ENCODE data around the gene LGMN. TPM values are rescaled to one million over a fixed set of nuclear protein-coding genes. Genes with fewer than 3 reads are reported as not detected.

LGMN gene
- total and polyA plus RNA-seq, 8 donors = 75.4 to 251 (median 97.1) TPM

DNA sequence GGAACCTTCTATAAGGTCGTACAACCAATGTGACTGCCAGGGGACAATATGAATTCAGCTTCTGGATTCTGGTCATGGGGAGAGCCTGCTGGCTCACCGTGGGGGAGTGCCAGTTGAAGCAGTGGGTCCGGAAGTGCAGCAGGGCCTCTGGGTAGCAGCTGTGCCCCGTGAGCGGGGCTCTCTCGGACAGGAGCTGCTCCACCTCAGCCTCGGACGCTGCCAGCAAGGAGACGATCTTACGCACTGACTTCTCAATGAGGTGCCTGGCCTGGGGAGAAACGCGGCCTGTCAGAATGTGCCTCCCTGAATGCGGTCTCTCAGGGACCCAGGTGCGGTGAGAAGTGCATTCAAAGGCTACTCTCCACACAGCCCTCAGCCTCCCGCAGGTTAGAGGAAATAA is 42.0 kb downstream of the LGMN start:
- no peak for ATAC-seq
- Histone ChIP-seq H3K4me3 (no peak overlapping the region), H3K36me3 (peaks cover 0 to 78% of the 10 kb centered on the region in 2 donors), H3K9me3 (no peaks in the 10 kb centered on the region), H3K27me3 (no peaks in the 10 kb centered on the region), H3K27ac (no peak overlapping the region), H3K4me1 (peaks cover 0 to 27% of the 10 kb centered on the region in 2 donors)
- DNase-seq = no peak
- TF ChIP-seq, protein P1, sequence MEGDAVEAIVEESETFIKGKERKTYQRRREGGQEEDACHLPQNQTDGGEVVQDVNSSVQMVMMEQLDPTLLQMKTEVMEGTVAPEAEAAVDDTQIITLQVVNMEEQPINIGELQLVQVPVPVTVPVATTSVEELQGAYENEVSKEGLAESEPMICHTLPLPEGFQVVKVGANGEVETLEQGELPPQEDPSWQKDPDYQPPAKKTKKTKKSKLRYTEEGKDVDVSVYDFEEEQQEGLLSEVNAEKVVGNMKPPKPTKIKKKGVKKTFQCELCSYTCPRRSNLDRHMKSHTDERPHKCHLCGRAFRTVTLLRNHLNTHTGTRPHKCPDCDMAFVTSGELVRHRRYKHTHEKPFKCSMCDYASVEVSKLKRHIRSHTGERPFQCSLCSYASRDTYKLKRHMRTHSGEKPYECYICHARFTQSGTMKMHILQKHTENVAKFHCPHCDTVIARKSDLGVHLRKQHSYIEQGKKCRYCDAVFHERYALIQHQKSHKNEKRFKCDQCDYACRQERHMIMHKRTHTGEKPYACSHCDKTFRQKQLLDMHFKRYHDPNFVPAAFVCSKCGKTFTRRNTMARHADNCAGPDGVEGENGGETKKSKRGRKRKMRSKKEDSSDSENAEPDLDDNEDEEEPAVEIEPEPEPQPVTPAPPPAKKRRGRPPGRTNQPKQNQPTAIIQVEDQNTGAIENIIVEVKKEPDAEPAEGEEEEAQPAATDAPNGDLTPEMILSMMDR (IDR thresholded peaks at IDR 0.05) = no peak
- intact Hi-C loops (cut with DNase I) = no loop called here

GRCh38 chr14:92704821-92705220 is 43.6 kb downstream of the LGMN start:
- intact Hi-C loops (cut with DNase I) = no loop called here
- no peak for ATAC-seq
- no peak for DNase-seq
- peaks cover 0 to 62% of the 10 kb centered on the region in 2 donors for H3K36me3 ChIP-seq
- H3K4me1 ChIP-seq = peaks cover 0 to 27% of the 10 kb centered on the region in 2 donors
- H3K27me3 ChIP-seq = no peaks in the 10 kb centered on the region
- H3K4me3 ChIP-seq = no peak overlapping the region
- H3K9me3 ChIP-seq = no peaks in the 10 kb centered on the region
- TF ChIP-seq, protein P1 (IDR thresholded peaks at IDR 0.05) = no peak
- peak overlapping the region in 1 of 2 donors; percentile 51 for H3K27ac ChIP-seq

DNA sequence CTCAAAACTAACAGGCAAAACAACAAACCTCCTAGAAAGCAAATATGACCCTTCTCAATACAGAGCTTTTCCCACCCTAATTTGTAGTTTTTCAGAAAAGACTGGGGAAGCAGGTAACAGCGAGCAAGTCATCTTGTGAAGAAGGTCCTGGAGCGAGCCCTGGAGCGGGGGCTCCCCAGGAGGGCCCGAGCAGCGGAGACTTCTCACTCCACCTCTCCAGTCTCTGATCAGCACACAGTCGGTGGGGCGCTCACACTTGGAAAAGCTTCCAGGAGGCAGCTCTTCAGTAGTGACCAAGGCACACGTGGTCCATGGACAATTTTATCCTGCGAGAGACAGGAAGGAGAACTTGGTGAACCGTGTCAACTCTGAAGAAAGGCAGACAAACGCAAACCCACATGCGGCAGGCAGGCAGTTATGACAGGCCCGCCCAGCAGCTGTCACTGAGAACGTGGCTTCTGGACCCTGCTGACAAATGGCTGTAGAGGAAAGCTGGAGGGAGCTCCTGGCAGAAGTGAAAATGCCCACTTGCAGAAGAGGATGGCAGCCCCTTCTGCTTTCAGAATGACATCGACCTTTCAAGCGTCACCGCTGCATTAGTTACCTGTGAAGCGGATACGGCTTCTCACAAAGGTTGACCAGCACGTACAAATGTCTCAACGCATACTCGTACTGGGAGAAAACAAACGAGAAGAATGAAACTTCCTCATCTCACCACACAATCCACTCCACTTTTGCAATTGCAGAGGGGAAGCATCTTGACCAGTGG is 44.2 kb downstream of the LGMN start:
- peaks cover 0 to 27% of the 10 kb centered on the region in 2 donors for H3K4me1 ChIP-seq
- ATAC-seq (peak; percentile 39), DNase-seq (no peak)
- no peak overlapping the region for H3K4me3 ChIP-seq
- intact Hi-C loops (cut with DNase I) = no loop called here
- peaks cover 0 to 56% of the 10 kb centered on the region in 2 donors for H3K36me3 ChIP-seq
- TF ChIP-seq, protein P1 (IDR thresholded peaks at IDR 0.05) = no peak
- H3K27me3 ChIP-seq = no peaks in the 10 kb centered on the region
- H3K27ac ChIP-seq = peak overlapping the region in 1 of 2 donors; percentile 51
- no peaks in the 10 kb centered on the region for H3K9me3 ChIP-seq

DNA sequence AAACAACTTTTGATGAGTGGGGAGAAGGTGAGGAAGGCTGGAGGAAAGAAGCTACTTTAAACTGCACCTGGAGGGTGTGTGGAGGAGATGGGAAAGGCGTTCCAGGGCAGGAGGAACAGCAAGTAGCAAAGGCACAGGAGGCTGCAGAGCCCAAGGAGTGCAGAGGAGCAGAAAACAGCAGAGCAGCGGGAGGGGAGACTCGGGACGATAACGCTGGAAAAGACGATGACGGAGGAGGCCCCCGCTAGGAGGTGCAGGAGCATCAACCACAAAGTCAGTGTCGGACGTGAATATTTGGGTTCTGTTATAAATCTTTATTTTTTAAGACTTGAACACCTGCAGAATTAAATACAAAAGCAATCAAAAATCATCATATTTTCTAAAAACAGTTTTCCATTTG is 44.9 kb downstream of the LGMN start:
- no peak overlapping the region for H3K4me3 ChIP-seq
- H3K36me3 ChIP-seq = peaks cover 0 to 55% of the 10 kb centered on the region in 2 donors
- peaks cover 0 to 27% of the 10 kb centered on the region in 2 donors for H3K4me1 ChIP-seq
- TF ChIP-seq, protein P1 (IDR thresholded peaks at IDR 0.05) = no peak
- H3K9me3 ChIP-seq = no peaks in the 10 kb centered on the region
- no peaks in the 10 kb centered on the region for H3K27me3 ChIP-seq
- no peak overlapping the region for H3K27ac ChIP-seq
- intact Hi-C loops (cut with DNase I) = no loop called here
- ATAC-seq = no peak
- no peak for DNase-seq

DNA sequence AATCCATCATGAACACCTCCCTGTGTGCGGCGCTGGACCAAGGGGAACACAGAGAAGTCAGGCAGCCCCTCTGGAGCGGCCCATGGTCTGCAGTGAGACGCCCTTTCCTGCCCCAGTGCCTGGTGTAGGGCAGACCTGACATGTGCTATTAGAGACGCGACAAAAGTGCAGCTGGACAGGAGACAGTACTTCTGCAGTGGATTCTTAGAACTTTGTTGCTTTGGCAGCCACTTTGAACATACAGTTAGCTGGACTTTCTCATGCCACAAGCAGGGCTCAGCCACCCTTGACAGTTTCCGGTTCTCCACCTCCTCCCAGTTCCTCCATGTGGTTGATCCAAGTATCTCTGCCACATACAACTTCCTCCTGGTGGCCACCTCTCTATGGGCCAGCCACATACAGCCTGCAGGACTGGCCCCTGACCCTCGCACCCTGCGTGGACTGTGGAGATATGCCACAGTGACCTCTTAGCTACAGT is 45.9 kb downstream of the LGMN start:
- Histone ChIP-seq H3K36me3 (peaks cover 0 to 44% of the 10 kb centered on the region in 2 donors), H3K9me3 (no peaks in the 10 kb centered on the region), H3K4me3 (no peak overlapping the region), H3K4me1 (peaks cover 0 to 30% of the 10 kb centered on the region in 2 donors), H3K27ac (no peak overlapping the region), H3K27me3 (no peaks in the 10 kb centered on the region)
- ATAC-seq (peak; percentile 63), DNase-seq (peak in 1 of 4 donors; percentile 52)
- intact Hi-C loops (cut with DNase I) = no loop called here
- TF ChIP-seq, protein P1 (IDR thresholded peaks at IDR 0.05) = no peak
